GM12878 (cell line): Measurements from ENCODE around the gene ARMC8. TPM values are rescaled to one million over a fixed set of nuclear protein-coding genes. Genes with fewer than 3 reads are reported as not detected.

Experiments
- ATAC-seq: fragments of 200-7000 bp; cut with Tn5 transposase; 3 replicates; pipeline ENCODE4 v1.9.1; 2020; ENCODE audit warnings: mild to moderate bottlenecking, moderate library complexity
- BruUV-seq: library from RNA; stranded (reverse); fragments of 400-500 nt; replicated peaks from 2 replicates; lab custom pipeline; 2021; lab: Mats Ljungman, UMichigan
- CTCF ChIA-PET: fragments of 300-600 bp; sonication (Branson Sonifier 250); formaldehyde crosslinking; extraction: SDS; loops from one replicate; lab custom pipeline; 2021; ENCODE audit warnings: inconsistent platforms; lab: Yijun Ruan, JAX
- POLR2A ChIA-PET: fragments of 350-600 bp; formaldehyde crosslinking; extraction: SDS; loops from one replicate; lab custom pipeline; 2021; ENCODE audit warnings: inconsistent platforms; lab: Charles Lee
- RAD21 ChIA-PET: fragments of 300-600 bp; sonication (Branson Sonifier 250); formaldehyde crosslinking; loops from one replicate; lab custom pipeline; 2023; ENCODE audit warnings: antibody characterized with exemption; ENCODE audit not compliant: unreplicated experiment; lab: Charles Lee
- SMC1A ChIA-PET: fragments of 300-600 bp; sonication (Branson Sonifier 250); formaldehyde crosslinking; loops from one replicate; lab custom pipeline; 2023; ENCODE audit not compliant: unreplicated experiment, uncharacterized antibody; lab: Charles Lee
- DNase-seq: peaks from one replicate; pipeline ENCODE4 v3.0.0-alpha.2; 2011; ENCODE audit warnings: low read depth, low spot score
- FAIRE-seq: peaks from 3 replicates; lab custom pipeline; 2011; peaks lifted over from hg19 to GRCh38; lab: Jason Lieb, UNC
- H2AFZ ChIP-seq: 2 replicates; pipeline ENCODE4 v1.6.0; 2011; ENCODE audit warnings: low read depth, low read length, control low read depth; ENCODE audit not compliant: control insufficient read depth
- H3K27ac ChIP-seq: 2 replicates; pipeline ENCODE4 v1.5.1; 2011; ENCODE audit warnings: control low read depth; ENCODE audit not compliant: control insufficient read depth, insufficient read depth
- H3K27me3 ChIP-seq, 2 experiments: replicated peaks in 1 of 2; 2 replicates each; pipeline versions ENCODE4 v1.6.0 to v1.6.1; 2011; ENCODE audit warnings: low read length in 1 of 2; ENCODE audit not compliant: control insufficient read depth in 2 of 2, insufficient read depth in 2 of 2
- H3K36me3 ChIP-seq, 2 experiments: 2 replicates each; pipeline ENCODE4 v1.5.1; 2011; ENCODE audit warnings: low read length in 1 of 2; ENCODE audit not compliant: control insufficient read depth in 2 of 2, insufficient read depth in 2 of 2
- H3K4me1 ChIP-seq: 2 replicates; pipeline ENCODE4 v1.6.1; 2011; ENCODE audit warnings: mild to moderate bottlenecking, low read length, moderate library complexity, mixed read lengths; ENCODE audit not compliant: control insufficient read depth, insufficient read depth
- H3K4me2 ChIP-seq: 2 replicates; pipeline ENCODE4 v1.6.0; 2011; ENCODE audit warnings: control low read depth; ENCODE audit not compliant: control insufficient read depth, insufficient read depth
- H3K4me3 ChIP-seq: fragments of 200-600 bp; sonication (generic); 2 replicates; pipeline ENCODE4 v1.5.1; 2016
- H3K79me2 ChIP-seq: 2 replicates; pipeline ENCODE4 v1.6.0; 2011; ENCODE audit warnings: low read length; ENCODE audit not compliant: control insufficient read depth, insufficient read depth
- H3K9ac ChIP-seq: 2 replicates; pipeline ENCODE4 v1.8.0; 2011; ENCODE audit warnings: low read length, control low read depth, mixed read lengths; ENCODE audit not compliant: control insufficient read depth, insufficient read depth
- H3K9me3 ChIP-seq: replicated peaks from 3 replicates; pipeline ENCODE4 v1.5.1; 2011; ENCODE audit warnings: mild to moderate bottlenecking, low read length; ENCODE audit not compliant: control insufficient read depth, insufficient read depth
- H4K20me1 ChIP-seq: 2 replicates; pipeline ENCODE4 v1.6.0; 2011; ENCODE audit not compliant: control insufficient read depth, insufficient read depth
- BMI1 ChIP-seq: fragments of 450-650 bp; IDR thresholded peaks from 2 replicates; pipeline ENCODE4 v1.6.1; 2016; ENCODE audit warnings: mild to moderate bottlenecking, moderate library complexity, borderline replicate concordance
- CBX3 ChIP-seq: fragments of 200-600 bp; sonication (generic); IDR thresholded peaks from 2 replicates; pipeline ENCODE4 v1.6.1; 2016; ENCODE audit warnings: low read depth, borderline replicate concordance
- EGR1 ChIP-seq, 2 experiments: IDR thresholded peaks; 1 replicate in 1 of 2; 2 replicates in 1 of 2; pipeline ENCODE4 v1.6.1; 2011 to 2012; ENCODE audit warnings: low read depth in 2 of 2, low read length in 2 of 2, borderline replicate concordance in 1 of 2, mild to moderate bottlenecking in 1 of 2, moderate library complexity in 1 of 2
- FOXK2 ChIP-seq: fragments of 450-650 bp; IDR thresholded peaks from 2 replicates; pipeline ENCODE4 v1.6.1; 2017; ENCODE audit warnings: mild to moderate bottlenecking, moderate library complexity
- FOXM1 ChIP-seq: IDR thresholded peaks from 2 replicates; pipeline ENCODE4 v1.6.1; 2012; ENCODE audit warnings: low read depth, mild to moderate bottlenecking, inconsistent platforms, low read length, moderate library complexity
- MEF2B ChIP-seq: fragments of 450-650 bp; IDR thresholded peaks from 2 replicates; pipeline ENCODE4 v1.6.1; 2018; ENCODE audit warnings: mild to moderate bottlenecking, moderate library complexity; ENCODE audit not compliant: partially characterized antibody, poor library complexity, severe bottlenecking
- RAD21 ChIP-seq: IDR thresholded peaks from 2 replicates; pipeline ENCODE4 v1.6.1; 2011; ENCODE audit warnings: mild to moderate bottlenecking, low read depth, low read length, moderate library complexity; ENCODE audit not compliant: insufficient read depth
- RBBP5 ChIP-seq: fragments of 200-600 bp; sonication (generic); conservative IDR thresholded peaks from 2 replicates; pipeline ENCODE4 v1.6.1; 2016
- RCOR1 ChIP-seq: conservative IDR thresholded peaks from 2 replicates; pipeline ENCODE4 v1.6.1; 2012; ENCODE audit warnings: low read depth, low read length, improper control_type of control experiment
- RFX5 ChIP-seq: IDR thresholded peaks from 2 replicates; pipeline ENCODE4 v1.6.1; 2011; ENCODE audit warnings: low read depth, low read length, improper control_type of control experiment
- STAT1 ChIP-seq: fragments of 450-650 bp; conservative IDR thresholded peaks from 2 replicates; pipeline ENCODE4 v1.6.1; 2014; ENCODE audit warnings: antibody characterized with exemption, mild to moderate bottlenecking
- SUZ12 ChIP-seq: fragments of 200-600 bp; sonication (generic); IDR thresholded peaks from one replicate; pipeline ENCODE4 v1.6.1; 2018; ENCODE audit warnings: antibody characterized with exemption, mild to moderate bottlenecking; ENCODE audit not compliant: unreplicated experiment
- WGBS: methylation state at CpG from one replicate; pipeline ENCODE4 v1.1.6; 2016; ENCODE audit warnings: low lambda C conversion rate; ENCODE audit not compliant: insufficient replicate concordance, insufficient coverage; ENCODE audit errors: missing lambda C conversion rate; 5-methylcytosine and 5-hydroxymethylcytosine counted together
- in situ Hi-C: fragments of 300-500 bp; cut with MboI; formaldehyde crosslinking; loops from 9 replicates; pipeline ENCODE4 v1.14.3; 2018; ENCODE audit warnings: mixed read lengths
- intact Hi-C: fragments of 100-400 bp; cut with micrococcal nuclease; formaldehyde crosslinking; loops from one replicate; pipeline ENCODE4 v1.14.2; 2022; ENCODE audit not compliant: unreplicated experiment
- polyA plus RNA-seq, 11 experiments: library from polyadenylated mRNA; depleted of rRNA in 4 of 11; unstranded in 6 of 11; stranded (reverse) in 5 of 11; fragments of >200 nt; fragmentation: Nextera tagmentation in 4 of 11; fragmentation: Illumina TruSeq in 1 of 11; extraction: Ambion mirVana in 4 of 11; extraction: Trizol in 1 of 11; gene quantifications; 1 replicate in 1 of 11; 2 replicates in 10 of 11; pipeline versions ENCODE4 v1.2.1 to v1.2.3, GENCODE V29; 2011 to 2016; ENCODE audit warnings: inconsistent platforms in 2 of 11, missing spikeins in 2 of 11, low read depth in 1 of 11
- total RNA-seq, 4 experiments: library from RNA; depleted of rRNA in 3 of 4; stranded (reverse); fragments of >200 nt in 3 of 4; fragmentation: Illumina TruSeq in 1 of 4; extraction: Trizol in 1 of 4; gene quantifications; 2 replicates each; pipeline versions ENCODE4 v1.2.1 to v1.2.3, GENCODE V29; 2013 to 2021
- TF ChIP-seq, protein P1 (sequence below): fragments of 450-650 bp; IDR thresholded peaks from 2 replicates; pipeline ENCODE4 v1.6.1; 2016; ENCODE audit warnings: mild to moderate bottlenecking, moderate library complexity, borderline replicate concordance
- TF ChIP-seq, protein P2 (sequence below): fragments of 450-650 bp; IDR thresholded peaks from 2 replicates; pipeline ENCODE4 v1.6.1; 2016; ENCODE audit warnings: mild to moderate bottlenecking

Gene ARMC8
- total and polyA plus RNA-seq, 10 of the 15 experiments (the other 5 are each of a cell fraction or from before 2014, with no cell fraction given) = 29.8 to 93.4 (median 45.3) TPM

DNA sequence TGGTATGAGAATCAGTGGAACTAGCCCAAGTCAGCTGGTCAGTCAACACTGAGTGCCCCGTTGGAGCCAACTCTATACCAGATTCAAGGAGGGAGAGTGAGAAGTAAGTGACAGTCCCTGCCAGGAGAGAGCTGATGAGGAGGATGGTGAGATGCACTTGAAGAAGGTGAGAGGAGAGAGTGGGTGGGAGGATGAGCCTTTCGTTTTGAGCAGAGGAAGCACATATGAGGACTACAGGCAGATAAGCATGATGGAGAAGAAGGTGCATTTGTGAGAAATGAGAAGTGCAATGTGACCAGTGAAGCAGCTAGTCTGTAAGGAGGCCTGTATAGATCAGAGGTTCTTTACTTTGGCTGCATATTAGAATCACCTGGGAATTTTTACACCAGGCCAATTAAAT lies 102.2 kb downstream of the ARMC8 start:
- no TSS peak for BruUV-seq
- CTCF ChIA-PET = interaction anchor here (0.6 kb wide), 2 partner anchors 20 to 220 kb away, joined by 3 to 5 read pairs; no protein-coding TSS in a partner anchor
- Histone ChIP-seq H3K36me3 (peaks cover 0 to 35% of the 10 kb centered on the region in 2 experiments; a peak in 3 of 4 replicates), H3K9ac (no peak overlapping the region), H3K9me3 (no peaks in the 10 kb centered on the region), H3K4me1 (no peaks in the 10 kb centered on the region), H2AFZ (no peak overlapping the region), H4K20me1 (no peaks in the 10 kb centered on the region)
- FAIRE-seq = no peak
- POLR2A ChIA-PET = no interaction called here
- WGBS = 51% methylated on average over 2 of the region's 2 CpGs
- TF ChIP-seq FOXM1 = no peak
- no peak for TF ChIP-seq SUZ12
- TF ChIP-seq BMI1 = no peak
- no peak for TF ChIP-seq RBBP5
- TF ChIP-seq, protein P1, sequence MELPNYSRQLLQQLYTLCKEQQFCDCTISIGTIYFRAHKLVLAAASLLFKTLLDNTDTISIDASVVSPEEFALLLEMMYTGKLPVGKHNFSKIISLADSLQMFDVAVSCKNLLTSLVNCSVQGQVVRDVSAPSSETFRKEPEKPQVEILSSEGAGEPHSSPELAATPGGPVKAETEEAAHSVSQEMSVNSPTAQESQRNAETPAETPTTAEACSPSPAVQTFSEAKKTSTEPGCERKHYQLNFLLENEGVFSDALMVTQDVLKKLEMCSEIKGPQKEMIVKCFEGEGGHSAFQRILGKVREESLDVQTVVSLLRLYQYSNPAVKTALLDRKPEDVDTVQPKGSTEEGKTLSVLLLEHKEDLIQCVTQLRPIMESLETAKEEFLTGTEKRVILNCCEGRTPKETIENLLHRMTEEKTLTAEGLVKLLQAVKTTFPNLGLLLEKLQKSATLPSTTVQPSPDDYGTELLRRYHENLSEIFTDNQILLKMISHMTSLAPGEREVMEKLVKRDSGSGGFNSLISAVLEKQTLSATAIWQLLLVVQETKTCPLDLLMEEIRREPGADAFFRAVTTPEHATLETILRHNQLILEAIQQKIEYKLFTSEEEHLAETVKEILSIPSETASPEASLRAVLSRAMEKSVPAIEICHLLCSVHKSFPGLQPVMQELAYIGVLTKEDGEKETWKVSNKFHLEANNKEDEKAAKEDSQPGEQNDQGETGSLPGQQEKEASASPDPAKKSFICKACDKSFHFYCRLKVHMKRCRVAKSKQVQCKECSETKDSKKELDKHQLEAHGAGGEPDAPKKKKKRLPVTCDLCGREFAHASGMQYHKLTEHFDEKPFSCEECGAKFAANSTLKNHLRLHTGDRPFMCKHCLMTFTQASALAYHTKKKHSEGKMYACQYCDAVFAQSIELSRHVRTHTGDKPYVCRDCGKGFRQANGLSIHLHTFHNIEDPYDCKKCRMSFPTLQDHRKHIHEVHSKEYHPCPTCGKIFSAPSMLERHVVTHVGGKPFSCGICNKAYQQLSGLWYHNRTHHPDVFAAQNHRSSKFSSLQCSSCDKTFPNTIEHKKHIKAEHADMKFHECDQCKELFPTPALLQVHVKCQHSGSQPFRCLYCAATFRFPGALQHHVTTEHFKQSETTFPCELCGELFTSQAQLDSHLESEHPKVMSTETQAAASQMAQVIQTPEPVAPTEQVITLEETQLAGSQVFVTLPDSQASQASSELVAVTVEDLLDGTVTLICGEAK = no peak
- TF ChIP-seq STAT1 = no peak
- TF ChIP-seq RAD21 = no peak
- TF ChIP-seq FOXK2 = no peak
- no peak for TF ChIP-seq RCOR1
- TF ChIP-seq, protein P2, sequence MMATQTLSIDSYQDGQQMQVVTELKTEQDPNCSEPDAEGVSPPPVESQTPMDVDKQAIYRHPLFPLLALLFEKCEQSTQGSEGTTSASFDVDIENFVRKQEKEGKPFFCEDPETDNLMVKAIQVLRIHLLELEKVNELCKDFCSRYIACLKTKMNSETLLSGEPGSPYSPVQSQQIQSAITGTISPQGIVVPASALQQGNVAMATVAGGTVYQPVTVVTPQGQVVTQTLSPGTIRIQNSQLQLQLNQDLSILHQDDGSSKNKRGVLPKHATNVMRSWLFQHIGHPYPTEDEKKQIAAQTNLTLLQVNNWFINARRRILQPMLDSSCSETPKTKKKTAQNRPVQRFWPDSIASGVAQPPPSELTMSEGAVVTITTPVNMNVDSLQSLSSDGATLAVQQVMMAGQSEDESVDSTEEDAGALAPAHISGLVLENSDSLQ = no peak
- no peak for TF ChIP-seq RFX5
- TF ChIP-seq MEF2B = no peak
- no peak for TF ChIP-seq CBX3
- no peak for TF ChIP-seq EGR1 (IDR thresholded peaks at IDR 0.05; ENCODE audit: borderline replicate concordance in 1 of 2, low read depth in 2 of 2, low read length in 2 of 2)
- TF ChIP-seq, all 136 proteins: peak for 0
- DNase-seq (no peak), ATAC-seq (no peak)
- RAD21 ChIA-PET = interaction anchor here (0.6 kb wide), 1 partner anchor 139 kb away, joined by 3 read pairs; no protein-coding TSS in a partner anchor
- Histone ChIP-seq H3K27ac (no peak overlapping the region), H3K79me2 (no peaks in the 10 kb centered on the region), H3K27me3 (no peaks in the 10 kb centered on the region), H3K4me2 (no peak overlapping the region), H3K4me3 (no peak overlapping the region)
- intact Hi-C loops (no loop called here), in situ Hi-C loops (no loop called here)
- SMC1A ChIA-PET = no interaction called here
